ENCODE measurements around the gene DROSHA. TPM values are rescaled to one million over a fixed set of nuclear protein-coding genes. Genes with fewer than 3 reads are reported as not detected.
"Not testable (repeated sequence)": the region's sequence is repeated elsewhere in the genome, so short reads cannot be mapped to it uniquely, and the experiment has no call there.

The DROSHA gene
- total and polyA plus RNA-seq, 2 of the 8 experiments (the other 6 are each of a cell fraction or from before 2014, with no cell fraction given), result 65.9 to 122 TPM

DNA sequence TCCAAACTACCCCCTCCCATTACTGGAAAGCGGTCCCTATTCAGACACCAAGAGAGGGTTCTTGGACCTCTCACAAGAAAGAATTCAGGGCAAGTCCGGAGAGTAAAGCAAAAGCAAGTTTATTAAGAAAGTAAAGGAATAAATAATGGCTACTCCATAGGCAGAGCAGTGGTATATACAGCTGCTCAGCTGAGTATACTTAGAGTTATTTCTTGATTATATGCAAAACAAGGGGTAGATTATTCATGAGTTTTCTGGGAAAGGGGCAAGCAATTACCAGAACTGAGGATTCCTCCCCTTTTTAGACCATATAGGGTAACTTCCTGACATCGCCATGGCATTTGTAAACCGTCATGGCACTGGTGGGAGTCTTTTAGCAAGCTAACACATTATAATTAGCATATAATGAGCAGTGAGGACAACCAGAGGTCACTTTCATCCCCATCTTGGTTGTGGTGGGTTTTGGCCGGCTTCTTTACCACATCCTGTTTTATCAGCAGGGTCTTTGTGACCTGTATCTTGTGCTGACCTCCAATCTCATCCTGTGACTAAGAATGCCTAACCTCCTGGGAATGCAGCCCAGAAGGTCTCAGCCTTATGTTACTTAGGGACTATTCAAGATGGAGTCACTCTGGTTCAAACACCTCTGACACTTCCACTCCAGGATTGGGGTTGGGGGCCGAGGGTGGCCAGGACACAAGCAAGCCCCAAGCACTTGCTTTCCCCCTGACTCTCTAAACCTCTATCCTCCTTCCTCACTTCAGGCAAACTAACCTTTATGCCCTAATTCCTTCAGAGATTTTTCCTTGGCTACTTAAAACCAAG lies 170.0 kb downstream of the DROSHA start:
- H3K56ac ChIP-seq (replicated peaks; ENCODE audit: insufficient read length, low read depth, low read length); POLR2A ChIA-PET (ENCODE audit: partially characterized antibody); H2BK15ac ChIP-seq (ENCODE audit: low read length); H3K4ac ChIP-seq (replicated peaks; ENCODE audit: insufficient read length, low read depth, low read length); H3K79me1 ChIP-seq (ENCODE audit: low read depth, low read length); H4K5ac ChIP-seq (ENCODE audit: insufficient read length, low read depth, low read length); H3K4me1 ChIP-seq (replicated peaks in 1 of 4; ENCODE audit: control insufficient read depth in 3 of 4, insufficient read depth in 4 of 4, low read length in 3 of 4); H3K23ac ChIP-seq (ENCODE audit: insufficient read length); H3K9me3 ChIP-seq (ENCODE audit: insufficient read depth in 2 of 2, low read depth in 1 of 2, low read length in 1 of 2); H3K36me3 ChIP-seq (ENCODE audit: control insufficient read depth in 2 of 4, insufficient read depth in 4 of 4, low read length in 3 of 4); FAIRE-seq; H3K27ac ChIP-seq (ENCODE audit: low read depth, low read length); H3K27me3 ChIP-seq (replicated peaks in 1 of 4; ENCODE audit: control insufficient read depth in 3 of 4, extremely low read depth in 1 of 4, insufficient read depth in 3 of 4, low read length in 3 of 4); H3K79me2 ChIP-seq (ENCODE audit: control insufficient read depth in 1 of 2, insufficient read depth in 2 of 2, low read length in 2 of 2); H3K4me3 ChIP-seq (ENCODE audit: extremely low read depth in 1 of 4, insufficient read depth in 2 of 4, low read depth in 3 of 4, low read length in 4 of 4); CTCF ChIA-PET (ENCODE audit: partially characterized antibody); H3K9ac ChIP-seq (replicated peaks in 1 of 4; ENCODE audit: extremely low read depth in 1 of 4, low read depth in 3 of 4, low read length in 3 of 4); H2BK120ac ChIP-seq (replicated peaks; ENCODE audit: low read depth, low read length); DNase-seq (ENCODE audit: low read depth in 1 of 2, low spot score in 2 of 2); H4K8ac ChIP-seq (ENCODE audit: extremely low read depth, insufficient read depth, low read length); H3K14ac ChIP-seq (ENCODE audit: insufficient read length); H3K23me2 ChIP-seq (ENCODE audit: low read depth, low read length); H4K20me1 ChIP-seq (replicated peaks in 1 of 2; ENCODE audit: control insufficient read depth in 1 of 2, insufficient read depth in 2 of 2, low read length in 2 of 2): not testable (repeated sequence)
- Histone ChIP-seq H2AFZ (ENCODE audit: low read length) (0 out of 2 replicates have a peak overlapping the region, but pooled peaks have one; percentile 8), H2BK12ac (ENCODE audit: low read depth, low read length) (peak overlapping the region; percentile 69; the same call in 1 of the 2 replicates), H2BK20ac (ENCODE audit: low read length) (peak overlapping the region; percentile 88), H3K18ac (ENCODE audit: extremely low read depth, low read length) (0 out of 2 replicates have a peak overlapping the region, but pooled peaks have one; percentile 42), H2BK5ac (ENCODE audit: low read depth, low read length) (peak overlapping the region; percentile 76), H4K91ac (replicated peaks; ENCODE audit: insufficient read length, low read length) (peak overlapping the region; percentile 61), H3K4me2 (ENCODE audit: insufficient read depth in 1 of 2, low read depth in 2 of 2, low read length in 2 of 2) (peak overlapping the region in 1 of 2 experiments; percentile 34; a peak in 1 of 4 replicates), H2AK5ac (ENCODE audit: low read depth, low read length) (peak overlapping the region; percentile 70; the same call in 1 of the 2 replicates)
- TF ChIP-seq YY1 (IDR thresholded peaks at IDR 0.05; ENCODE audit: low read depth, low read length), result peak; percentile 68; the same call in 1 of the 2 replicates
- WGBS, 2 experiments (ENCODE audit: extremely low coverage in 1 of 2, insufficient coverage in 1 of 2, insufficient read length in 1 of 2, insufficient replicate concordance in 2 of 2, low coverage in 1 of 2, low lambda C conversion rate in 2 of 2, missing lambda C conversion rate in 1 of 2), result 81% methylated on average over 6 of the region's 6 CpGs; no CpG with 5 or more reads in 1 of the 2 experiments

All from H1 (cell line).